HL-60 (cell line): ENCODE results near the gene KCNRG.
A peak's percentile ranks its signal among the peaks of the same experiment; 100 is the strongest.

Experiments used
- DNase-seq, 2 experiments: peaks; one replicate each; pipeline ENCODE4 v3.0.0-alpha.2; 2010 to 2020; ENCODE audit warnings: low read depth in 1 of 2, low spot score in 1 of 2
- H3K27ac ChIP-seq: fragments of 250-450 bp; sonication (Bioruptor Pico); replicated peaks from 2 replicates; pipeline ENCODE4 v1.5.1; 2020; ENCODE audit warnings: mild to moderate bottlenecking, moderate library complexity
- H3K27me3 ChIP-seq: fragments of 250-450 bp; sonication (Bioruptor Pico); 2 replicates; pipeline ENCODE4 v1.5.1; 2021; ENCODE audit warnings: mild to moderate bottlenecking, moderate library complexity; ENCODE audit not compliant: insufficient read depth, poor library complexity, severe bottlenecking
- H3K4me3 ChIP-seq: replicated peaks from 2 replicates; pipeline ENCODE4 v1.5.1; 2011; ENCODE audit warnings: mild to moderate bottlenecking, control low read depth, low read length; ENCODE audit not compliant: insufficient read depth
- CTCF ChIP-seq: IDR thresholded peaks from one replicate; pipeline ENCODE4 v1.5.1; 2011; ENCODE audit warnings: low read length, control low read depth, inconsistent platforms; ENCODE audit not compliant: insufficient read depth
- GABPA ChIP-seq: IDR thresholded peaks from 2 replicates; pipeline ENCODE4 v1.6.1; 2012; ENCODE audit warnings: low read depth
- POLR2AphosphoS5 ChIP-seq: IDR thresholded peaks from 2 replicates; pipeline ENCODE4 v1.6.1; 2012; ENCODE audit warnings: low read depth
- REST ChIP-seq: IDR thresholded peaks from 2 replicates; pipeline ENCODE4 v1.6.1; 2012; ENCODE audit warnings: low read depth; ENCODE audit not compliant: insufficient replicate concordance
- SPI1 ChIP-seq: IDR thresholded peaks from 2 replicates; pipeline ENCODE4 v1.6.1; 2012; ENCODE audit warnings: low read depth, mild to moderate bottlenecking, borderline replicate concordance

The KCNRG gene

GRCh38 chr13:50065712-50066111 is 50.5 kb downstream of the KCNRG start:
- no peak for TF ChIP-seq GABPA
- no peak for TF ChIP-seq CTCF
- no peak for TF ChIP-seq REST
- TF ChIP-seq POLR2AphosphoS5 = no peak
- no peak for TF ChIP-seq SPI1
- H3K27ac ChIP-seq = no peak overlapping the region
- H3K4me3 ChIP-seq = no peak overlapping the region
- no peak for DNase-seq
- H3K27me3 ChIP-seq = no peaks in the 10 kb centered on the region

DNA sequence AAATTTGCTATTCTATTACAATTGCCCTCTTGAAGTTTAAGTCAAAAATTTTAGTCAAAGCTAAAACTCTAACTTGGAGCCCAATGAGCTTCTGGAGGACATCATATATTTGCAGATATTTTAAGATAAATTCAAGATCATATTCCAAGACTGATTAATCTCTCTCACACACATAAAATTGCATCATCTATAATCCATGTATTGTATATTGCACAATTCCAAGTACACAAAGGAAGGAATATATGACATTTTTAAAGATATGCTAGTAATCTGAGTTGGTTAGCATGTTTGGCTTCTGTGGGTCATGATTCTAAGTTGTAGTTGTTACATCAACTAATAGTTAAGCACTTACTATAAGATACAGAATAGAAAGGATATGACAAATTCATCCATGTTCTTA is 53.3 kb downstream of the KCNRG start:
- no peak for TF ChIP-seq SPI1
- TF ChIP-seq GABPA = no peak
- TF ChIP-seq CTCF = no peak
- TF ChIP-seq REST = no peak
- 0 out of 2 replicates have a peak, but pooled peaks have one; percentile 12 for TF ChIP-seq POLR2AphosphoS5
- Histone ChIP-seq H3K27me3 (no peaks in the 10 kb centered on the region), H3K4me3 (no peak overlapping the region), H3K27ac (no peak overlapping the region)
- no peak for DNase-seq

- DNase-seq = no peak
- Histone ChIP-seq H3K27me3 (no peaks in the 10 kb centered on the region), H3K4me3 (no peak overlapping the region), H3K27ac (no peak overlapping the region)
- TF ChIP-seq CTCF (no peak), SPI1 (peak; percentile 84)
These were observed 54.0 kb downstream of the KCNRG start for GRCh38 chr13:50069261-50069660.

GRCh38 chr13:50070186-50070585 is 54.9 kb downstream of the KCNRG start:
- Histone ChIP-seq H3K4me3 (no peak overlapping the region), H3K27ac (no peak overlapping the region), H3K27me3 (no peaks in the 10 kb centered on the region)
- TF ChIP-seq CTCF = no peak
- TF ChIP-seq POLR2AphosphoS5 = no peak
- no peak for DNase-seq
